Neural progenitor cell (in vitro differentiated cells): Measurements from ENCODE around the gene NTRK3.

Experiments
- EZH2 ChIP-seq: fragments of 200-600 bp; sonication (generic); IDR thresholded peaks from 2 replicates; pipeline ENCODE4 v1.6.1; 2017; ENCODE audit warnings: antibody characterized with exemption, mild to moderate bottlenecking, moderate library complexity
- EZH2phosphoT487 ChIP-seq: fragments of 200-600 bp; sonication (generic); IDR thresholded peaks from 2 replicates; pipeline ENCODE4 v1.6.1; 2017; ENCODE audit warnings: antibody characterized with exemption
- TF ChIP-seq, protein P1 (sequence below): fragments of 200-600 bp; sonication (generic); IDR thresholded peaks from 2 replicates; pipeline ENCODE4 v1.5.1; 2017; ENCODE audit warnings: antibody characterized with exemption, mild to moderate bottlenecking

DNA sequence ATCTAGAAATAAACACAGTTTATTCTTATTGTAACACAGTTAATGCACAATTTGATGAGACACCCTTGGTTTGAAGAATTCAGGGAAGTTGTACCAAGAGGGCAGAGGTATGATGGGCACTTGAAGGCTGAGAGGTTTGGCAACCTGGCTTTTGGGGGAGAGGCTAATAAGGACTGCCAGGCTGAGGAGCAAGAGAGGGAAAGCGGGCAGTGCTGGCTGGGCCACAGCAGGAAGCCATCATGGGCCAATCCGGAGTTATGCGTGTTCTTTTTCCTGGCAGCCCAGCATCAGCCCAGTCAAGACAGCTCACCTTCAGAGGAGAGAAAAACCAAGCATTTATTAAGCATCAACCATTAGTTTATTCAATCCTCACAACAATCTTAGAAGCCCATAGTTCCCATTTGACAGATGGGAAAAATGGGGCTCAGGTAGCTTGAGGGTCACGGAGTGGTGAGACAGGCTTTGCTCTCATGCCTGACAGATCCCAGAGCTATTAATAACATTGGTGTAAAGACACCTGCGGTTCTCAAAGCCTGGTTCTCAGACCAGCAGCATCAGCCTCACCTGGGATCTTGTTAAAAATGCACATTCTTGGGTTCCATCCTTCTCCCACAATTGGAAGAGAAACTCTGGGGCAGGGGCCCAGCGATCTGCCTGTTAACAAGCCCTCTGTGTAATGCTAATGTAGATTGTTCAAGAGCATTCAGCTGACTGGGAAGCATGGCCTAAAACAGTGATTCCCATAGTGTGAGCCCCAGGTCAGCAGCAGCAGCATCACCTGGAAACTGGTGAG, 183.7 kb downstream of the NTRK3 start:
- TF ChIP-seq, protein P1, sequence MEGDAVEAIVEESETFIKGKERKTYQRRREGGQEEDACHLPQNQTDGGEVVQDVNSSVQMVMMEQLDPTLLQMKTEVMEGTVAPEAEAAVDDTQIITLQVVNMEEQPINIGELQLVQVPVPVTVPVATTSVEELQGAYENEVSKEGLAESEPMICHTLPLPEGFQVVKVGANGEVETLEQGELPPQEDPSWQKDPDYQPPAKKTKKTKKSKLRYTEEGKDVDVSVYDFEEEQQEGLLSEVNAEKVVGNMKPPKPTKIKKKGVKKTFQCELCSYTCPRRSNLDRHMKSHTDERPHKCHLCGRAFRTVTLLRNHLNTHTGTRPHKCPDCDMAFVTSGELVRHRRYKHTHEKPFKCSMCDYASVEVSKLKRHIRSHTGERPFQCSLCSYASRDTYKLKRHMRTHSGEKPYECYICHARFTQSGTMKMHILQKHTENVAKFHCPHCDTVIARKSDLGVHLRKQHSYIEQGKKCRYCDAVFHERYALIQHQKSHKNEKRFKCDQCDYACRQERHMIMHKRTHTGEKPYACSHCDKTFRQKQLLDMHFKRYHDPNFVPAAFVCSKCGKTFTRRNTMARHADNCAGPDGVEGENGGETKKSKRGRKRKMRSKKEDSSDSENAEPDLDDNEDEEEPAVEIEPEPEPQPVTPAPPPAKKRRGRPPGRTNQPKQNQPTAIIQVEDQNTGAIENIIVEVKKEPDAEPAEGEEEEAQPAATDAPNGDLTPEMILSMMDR = no peak
- TF ChIP-seq EZH2 (no peak), EZH2phosphoT487 (no peak)
